Mononuclear cell (primary cell): Measurements from ENCODE around the gene MYOG. TPM values are rescaled to one million over a fixed set of nuclear protein-coding genes. Genes with fewer than 3 reads are reported as not detected.

Experiments
- total RNA-seq: library from RNA; depleted of rRNA; stranded (reverse); fragments of >200 nt; gene quantifications from one replicate; pipeline ENCODE4 v1.2.3, GENCODE V29; 2012

Gene MYOG
- total RNA-seq, 1 donor: not detected

Other genes starting within 250 kb of the MYOG start
- 5.1 TPM for gene RABIF, start 196.9 kb downstream of the MYOG start, total RNA-seq
- 19.3 TPM for gene KLHL12, start 158.8 kb downstream of the MYOG start, total RNA-seq
- gene ADIPOR1, start 127.7 kb downstream of the MYOG start, total RNA-seq: 139 TPM
- 34.1 TPM for gene CYB5R1, start 118.8 kb downstream of the MYOG start, total RNA-seq
- 207 TPM for gene TMEM183A, start 78.6 kb downstream of the MYOG start, total RNA-seq
- gene PPFIA4, start 59.5 kb downstream of the MYOG start, total RNA-seq: 0.73 TPM
- gene ADORA1, start 41.7 kb upstream of the MYOG start, total RNA-seq: not detected
- gene MYBPH, start 89.8 kb upstream of the MYOG start, total RNA-seq: not detected
- 0.94 TPM for gene CHI3L1, start 100.7 kb upstream of the MYOG start, total RNA-seq
- gene CHIT1, start 143.7 kb upstream of the MYOG start, total RNA-seq: 0.42 TPM
- gene BTG2, start 219.5 kb upstream of the MYOG start, total RNA-seq: 842 TPM